ENCODE data around the gene SLC10A3. TPM values are rescaled to one million over a fixed set of nuclear protein-coding genes. Genes with fewer than 3 reads are reported as not detected.

SLC10A3 gene
- total and polyA plus RNA-seq, 2 of the 13 experiments (the other 11 are each of a cell fraction or from before 2014, with no cell fraction given), result 10.1 to 11.5 TPM

DNA sequence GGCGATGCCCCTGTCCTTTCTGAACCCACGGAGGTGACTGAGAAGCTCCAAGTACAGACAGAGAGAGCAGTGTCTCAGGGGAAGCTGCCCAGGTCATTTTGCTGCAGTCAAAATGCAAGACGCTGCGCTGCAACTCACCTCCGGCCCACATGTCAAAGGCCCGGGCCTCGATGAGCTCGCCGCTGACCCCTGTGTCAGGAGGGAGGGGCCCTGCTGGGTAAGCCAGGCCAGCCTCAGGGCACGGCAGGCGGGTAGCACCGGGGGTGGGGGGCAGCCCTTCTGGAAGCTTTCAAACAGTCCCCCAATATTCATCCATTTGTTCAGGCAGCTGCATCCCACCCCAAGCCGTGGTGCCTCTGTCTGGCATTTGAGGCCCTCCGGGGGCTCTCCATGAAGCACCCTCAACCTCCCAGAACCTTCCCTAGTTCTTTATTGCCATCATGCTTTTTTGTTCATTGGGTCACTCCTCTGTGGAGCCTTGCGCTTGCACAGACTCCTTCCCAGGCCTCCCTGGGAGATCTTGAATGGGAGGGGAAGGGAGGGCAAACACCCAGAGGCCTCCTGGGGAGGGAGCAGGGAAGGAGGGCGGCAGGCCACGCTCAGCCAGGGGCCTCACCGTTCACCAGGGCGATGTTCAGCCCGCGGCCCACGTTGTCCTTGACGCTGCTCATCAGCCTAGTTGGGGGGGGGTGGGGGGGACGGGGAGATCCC lies 17.4 kb upstream of the SLC10A3 start:
- no peak for TF ChIP-seq GTF2F1 (IDR thresholded peaks at IDR 0.05; ENCODE audit: low read length)
- TF ChIP-seq ZNF230 (CRISPR knock-in tag; IDR thresholded peaks at IDR 0.05), result no peak
- TF ChIP-seq ZNF790 (CRISPR knock-in tag; IDR thresholded peaks at IDR 0.05; ENCODE audit: borderline replicate concordance), result no peak
- no peak for TF ChIP-seq ASH2L (IDR thresholded peaks at IDR 0.05; ENCODE audit: insufficient read length, low read depth, low read length)
- no peak for TF ChIP-seq PCBP1 (IDR thresholded peaks at IDR 0.05; ENCODE audit: borderline replicate concordance, low read depth, low read length)
- TF ChIP-seq NFIC (IDR thresholded peaks at IDR 0.05; ENCODE audit: low read length), result no peak
- 85% methylated on average over 4 of the region's 24 CpGs for WGBS (ENCODE audit: low lambda C conversion rate)
- H3K27ac ChIP-seq (ENCODE audit: extremely low read length, insufficient read depth, low read length), result no peak overlapping the region
- ChIA-PET CTCF (ENCODE audit: low intra/inter-chr PET ratio, low total read pairs) (no interaction called here), POLR2A (no interaction called here)
- no peaks in the 10 kb centered on the region for H4K20me1 ChIP-seq (ENCODE audit: insufficient read depth, low read length)
- H3K4me3 ChIP-seq (replicated peaks in 1 of 3; ENCODE audit: insufficient read depth in 1 of 3, low read depth in 2 of 3, low read length in 3 of 3), result no peak overlapping the region
- FAIRE-seq (no peak), DNase-seq (ENCODE audit: low spot score) (no peak), ATAC-seq (no peak)
- no peak overlapping the region for H3K4me2 ChIP-seq (ENCODE audit: low read depth, low read length)
- H3K36me3 ChIP-seq (replicated peaks in 1 of 2; ENCODE audit: control insufficient read depth in 1 of 2, insufficient read depth in 2 of 2, low read length in 2 of 2), result no peaks in the 10 kb centered on the region
- BruUV-seq (replicated peaks), result no TSS peak
- no peaks in the 10 kb centered on the region for H3K9me3 ChIP-seq (ENCODE audit: low read length)
- no peaks in the 10 kb centered on the region for H3K79me2 ChIP-seq (ENCODE audit: insufficient read depth, low read length)
- no peak overlapping the region for H3K9ac ChIP-seq (ENCODE audit: insufficient read depth, low read depth, low read length)
- intact Hi-C loops (cut with micrococcal nuclease; ENCODE audit: unreplicated experiment), result no loop called here
- in situ Hi-C loops (cut with HindIII; ENCODE audit: extremely low pct_ligation_motif_present, low pct_unique_long_range_greater_than_20kb), result no loop called here
- 0 out of 2 replicates have a peak, but pooled peaks cover 2% of the 10 kb centered on the region for H3K4me1 ChIP-seq (ENCODE audit: insufficient read depth, low read length)
- H3K27me3 ChIP-seq (ENCODE audit: control insufficient read depth in 1 of 2, insufficient read depth in 2 of 2, low read length in 2 of 2), result no peaks in the 10 kb centered on the region
- H2AFZ ChIP-seq (ENCODE audit: low read length), result no peak overlapping the region

DNA sequence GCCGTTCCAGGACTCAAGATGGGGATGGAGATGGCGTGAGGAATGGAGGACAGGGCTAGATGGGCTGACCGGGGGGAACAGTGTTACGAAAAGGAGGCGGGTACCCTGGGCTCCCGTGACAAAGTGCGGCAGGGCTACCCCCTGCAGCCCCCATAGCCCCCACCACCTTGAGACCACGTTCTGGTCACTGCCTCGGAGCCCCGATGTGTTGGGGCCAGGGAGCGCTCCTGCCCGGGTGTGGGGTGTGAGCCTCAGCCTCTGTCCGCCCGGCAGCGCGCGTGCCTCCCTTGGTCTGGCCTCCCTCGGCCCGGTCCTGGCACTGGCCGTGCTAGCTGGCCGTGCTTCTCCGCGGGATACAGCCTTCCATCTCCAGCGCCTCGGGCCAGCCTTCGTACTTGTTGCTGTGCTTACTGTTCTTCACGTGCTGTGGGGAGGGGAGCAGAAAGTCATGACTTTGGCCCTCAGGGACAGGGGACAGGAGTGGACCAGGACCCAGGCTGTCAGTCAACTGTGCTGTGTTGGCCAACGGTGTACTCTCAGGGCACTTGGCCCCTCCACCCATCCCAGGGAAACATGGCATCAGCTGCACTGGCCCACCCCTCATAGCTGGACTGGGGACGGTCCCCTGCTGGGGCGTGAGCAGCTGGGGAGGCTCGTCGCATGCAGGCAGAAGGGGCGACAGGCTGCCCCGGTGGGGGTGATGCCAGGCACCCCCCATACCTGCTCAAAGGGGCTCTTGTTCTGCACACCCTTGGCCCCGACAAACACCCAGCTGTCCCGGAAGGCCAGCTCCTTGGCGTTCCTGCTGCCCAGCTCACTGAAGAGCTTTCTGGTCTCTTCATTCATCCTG lies 16.3 kb upstream of the SLC10A3 start:
- no peaks in the 10 kb centered on the region for H3K36me3 ChIP-seq (replicated peaks in 1 of 2; ENCODE audit: control insufficient read depth in 1 of 2, insufficient read depth in 2 of 2, low read length in 2 of 2)
- no peaks in the 10 kb centered on the region for H4K20me1 ChIP-seq (ENCODE audit: insufficient read depth, low read length)
- no peaks in the 10 kb centered on the region for H3K79me2 ChIP-seq (ENCODE audit: insufficient read depth, low read length)
- 0 out of 2 replicates have a peak, but pooled peaks cover 6% of the 10 kb centered on the region for H3K4me1 ChIP-seq (ENCODE audit: insufficient read depth, low read length)
- no peak overlapping the region for H2AFZ ChIP-seq (ENCODE audit: low read length)
- no peak overlapping the region for H3K4me2 ChIP-seq (ENCODE audit: low read depth, low read length)
- H3K27me3 ChIP-seq (ENCODE audit: control insufficient read depth in 1 of 2, insufficient read depth in 2 of 2, low read length in 2 of 2), result no peaks in the 10 kb centered on the region
- intact Hi-C loops (cut with micrococcal nuclease; ENCODE audit: unreplicated experiment), result no loop called here
- DNase-seq (ENCODE audit: low spot score), result no peak
- ATAC-seq, result no peak
- WGBS (ENCODE audit: low lambda C conversion rate), result 100% methylated on average over 1 of the region's 37 CpGs
- in situ Hi-C loops (cut with HindIII; ENCODE audit: extremely low pct_ligation_motif_present, low pct_unique_long_range_greater_than_20kb), result no loop called here
- ChIA-PET CTCF (ENCODE audit: low intra/inter-chr PET ratio, low total read pairs) (no interaction called here), POLR2A (no interaction called here)
- no peak for FAIRE-seq
- BruUV-seq (replicated peaks), result no TSS peak
- no peak overlapping the region for H3K4me3 ChIP-seq (replicated peaks in 1 of 3; ENCODE audit: insufficient read depth in 1 of 3, low read depth in 2 of 3, low read length in 3 of 3)
- no peak overlapping the region for H3K9ac ChIP-seq (ENCODE audit: insufficient read depth, low read depth, low read length)
- no peaks in the 10 kb centered on the region for H3K9me3 ChIP-seq (ENCODE audit: low read length)
- no peak overlapping the region for H3K27ac ChIP-seq (ENCODE audit: extremely low read length, insufficient read depth, low read length)
- TF ChIP-seq SYNCRIP (IDR thresholded peaks at IDR 0.05; ENCODE audit: insufficient read depth, low read depth, low read length) (no peak), KLF11 (CRISPR knock-in tag; IDR thresholded peaks at IDR 0.05) (no peak), ISX (CRISPR knock-in tag; conservative IDR thresholded peaks at IDR 0.05) (no peak), ATF1 (CRISPR knock-in tag; IDR thresholded peaks at IDR 0.05) (no peak), YY1 (IDR thresholded peaks at IDR 0.05; ENCODE audit: insufficient read depth, insufficient replicate concordance, low read depth, low read length) (no peak), YEATS2 (CRISPR knock-in tag; IDR thresholded peaks at IDR 0.05; ENCODE audit: borderline replicate concordance) (no peak), SMAD9 (CRISPR knock-in tag; IDR thresholded peaks at IDR 0.05) (no peak)
- TF ChIP-seq, protein P1, sequence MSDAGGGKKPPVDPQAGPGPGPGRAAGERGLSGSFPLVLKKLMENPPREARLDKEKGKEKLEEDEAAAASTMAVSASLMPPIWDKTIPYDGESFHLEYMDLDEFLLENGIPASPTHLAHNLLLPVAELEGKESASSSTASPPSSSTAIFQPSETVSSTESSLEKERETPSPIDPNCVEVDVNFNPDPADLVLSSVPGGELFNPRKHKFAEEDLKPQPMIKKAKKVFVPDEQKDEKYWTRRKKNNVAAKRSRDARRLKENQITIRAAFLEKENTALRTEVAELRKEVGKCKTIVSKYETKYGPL (CRISPR knock-in tag; IDR thresholded peaks at IDR 0.05), result no peak
- TF ChIP-seq, protein P2, sequence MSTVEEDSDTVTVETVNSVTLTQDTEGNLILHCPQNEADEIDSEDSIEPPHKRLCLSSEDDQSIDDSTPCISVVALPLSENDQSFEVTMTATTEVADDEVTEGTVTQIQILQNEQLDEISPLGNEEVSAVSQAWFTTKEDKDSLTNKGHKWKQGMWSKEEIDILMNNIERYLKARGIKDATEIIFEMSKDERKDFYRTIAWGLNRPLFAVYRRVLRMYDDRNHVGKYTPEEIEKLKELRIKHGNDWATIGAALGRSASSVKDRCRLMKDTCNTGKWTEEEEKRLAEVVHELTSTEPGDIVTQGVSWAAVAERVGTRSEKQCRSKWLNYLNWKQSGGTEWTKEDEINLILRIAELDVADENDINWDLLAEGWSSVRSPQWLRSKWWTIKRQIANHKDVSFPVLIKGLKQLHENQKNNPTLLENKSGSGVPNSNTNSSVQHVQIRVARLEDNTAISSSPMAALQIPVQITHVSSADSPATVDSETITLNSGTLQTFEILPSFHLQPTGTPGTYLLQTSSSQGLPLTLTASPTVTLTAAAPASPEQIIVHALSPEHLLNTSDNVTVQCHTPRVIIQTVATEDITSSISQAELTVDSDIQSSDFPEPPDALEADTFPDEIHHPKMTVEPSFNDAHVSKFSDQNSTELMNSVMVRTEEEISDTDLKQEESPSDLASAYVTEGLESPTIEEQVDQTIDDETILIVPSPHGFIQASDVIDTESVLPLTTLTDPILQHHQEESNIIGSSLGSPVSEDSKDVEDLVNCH (CRISPR knock-in tag; IDR thresholded peaks at IDR 0.05), result no peak

Measured in HepG2 (cell line).